PC-9 (cell line): ENCODE results near the gene UBE2K. TPM values are rescaled to one million over a fixed set of nuclear protein-coding genes. Genes with fewer than 3 reads are reported as not detected.
"Not testable (repeated sequence)": the region's sequence is repeated elsewhere in the genome, so short reads cannot be mapped to it uniquely, and the experiment has no call there.

ENCODE experiments used
- BruUV-seq: library from RNA; stranded (reverse); fragments of 400-500 nt; replicated peaks from 2 replicates; lab custom pipeline; 2021; lab: Mats Ljungman, UMichigan
- CTCF ChIA-PET: fragments of 300-600 bp; sonication (Branson Sonifier 250); formaldehyde crosslinking; loops from one replicate; lab custom pipeline; 2022; ENCODE audit warnings: antibody characterized with exemption; lab: Charles Lee
- POLR2A ChIA-PET: fragments of 300-600 bp; sonication (Branson Sonifier 250); formaldehyde crosslinking; loops from one replicate; lab custom pipeline; 2022; ENCODE audit warnings: antibody characterized with exemption; ENCODE audit not compliant: unreplicated experiment; lab: Charles Lee
- DNase-seq, 2 experiments: peaks; one replicate each; pipeline versions ENCODE4 v3.0.0 to v3.0.0-alpha.2; 2015 to 2022; ENCODE audit warnings: mixed read lengths in 1 of 2
- H2AFZ ChIP-seq: fragments of 200-600 bp; sonication (generic); 2 replicates; pipeline ENCODE4 v1.8.1; 2017; ENCODE audit warnings: antibody characterized with exemption
- H3F3A ChIP-seq: fragments of 200-600 bp; sonication (generic); 2 replicates; pipeline ENCODE4 v1.8.1; 2017; ENCODE audit warnings: antibody characterized with exemption, mild to moderate bottlenecking, low read depth; ENCODE audit not compliant: insufficient read depth
- H3K27ac ChIP-seq: fragments of 200-600 bp; sonication (generic); 2 replicates; pipeline ENCODE4 v1.6.1; 2016; ENCODE audit warnings: mixed run types
- H3K27me3 ChIP-seq: fragments of 200-600 bp; sonication (generic); 2 replicates; pipeline ENCODE4 v1.6.1; 2016; ENCODE audit warnings: low read depth, mixed run types; ENCODE audit not compliant: insufficient read depth
- H3K36me3 ChIP-seq: fragments of 200-600 bp; sonication (generic); 2 replicates; pipeline ENCODE4 v1.6.1; 2016; ENCODE audit warnings: low read depth, mixed run types
- H3K4me1 ChIP-seq: fragments of 200-600 bp; sonication (generic); replicated peaks from 2 replicates; pipeline ENCODE4 v1.6.1; 2016; ENCODE audit warnings: mixed run types; ENCODE audit not compliant: insufficient read depth
- H3K4me2 ChIP-seq: fragments of 200-600 bp; sonication (generic); 2 replicates; pipeline ENCODE4 v1.6.1; 2017; ENCODE audit warnings: mixed run types
- H3K4me3 ChIP-seq: fragments of 200-600 bp; sonication (generic); 2 replicates; pipeline ENCODE4 v1.6.1; 2016; ENCODE audit warnings: mixed run types
- H3K79me2 ChIP-seq: fragments of 200-600 bp; sonication (generic); 2 replicates; pipeline ENCODE4 v1.6.1; 2017; ENCODE audit warnings: low read depth, mixed run types
- H3K9me2 ChIP-seq: fragments of 200-600 bp; sonication (generic); 2 replicates; pipeline ENCODE4 v1.8.1; 2017; ENCODE audit warnings: mild to moderate bottlenecking; ENCODE audit not compliant: insufficient read depth
- H3K9me3 ChIP-seq: fragments of 200-600 bp; sonication (generic); 2 replicates; pipeline ENCODE4 v1.8.1; 2016; ENCODE audit warnings: low read depth; ENCODE audit not compliant: insufficient read depth
- H4K20me1 ChIP-seq: fragments of 200-600 bp; sonication (generic); 2 replicates; pipeline ENCODE4 v1.8.1; 2017; ENCODE audit not compliant: insufficient read depth
- CTCF ChIP-seq: fragments of 200-600 bp; sonication (generic); conservative IDR thresholded peaks from 2 replicates; pipeline ENCODE4 v1.6.1; 2017; ENCODE audit warnings: mixed run types, antibody characterized with exemption, mild to moderate bottlenecking, moderate library complexity
- EZH2 ChIP-seq: fragments of 200-600 bp; sonication (generic); IDR thresholded peaks from 2 replicates; pipeline ENCODE4 v1.8.0; 2017; ENCODE audit warnings: antibody characterized with exemption, low read depth
- intact Hi-C: fragments of 100-400 bp; cut with micrococcal nuclease; formaldehyde crosslinking; loops from one replicate; pipeline ENCODE4 v1.10.0; 2022; ENCODE audit not compliant: unreplicated experiment
- total RNA-seq: library from RNA; stranded (reverse); gene quantifications from 2 replicates; pipeline ENCODE4 v1.2.3, GENCODE V29; 2021

UBE2K gene
- total RNA-seq, 1 experiment from 2014 or later = 129 TPM

- intact Hi-C loops = no loop called here
- TF ChIP-seq CTCF = no peak
- no peak for TF ChIP-seq EZH2
- H3F3A ChIP-seq = no peaks in the 10 kb centered on the region; the same call in 1 of the 2 replicates
- H3K27me3 ChIP-seq = no peaks in the 10 kb centered on the region
- no peaks in the 10 kb centered on the region for H3K36me3 ChIP-seq
- H3K4me2 ChIP-seq = no peak overlapping the region
- ChIA-PET POLR2A (no interaction called here), CTCF (no interaction called here)
- no peak overlapping the region for H2AFZ ChIP-seq
- H3K4me3 ChIP-seq = no peak overlapping the region
- H4K20me1 ChIP-seq = no peaks in the 10 kb centered on the region
- H3K9me3 ChIP-seq = no peaks in the 10 kb centered on the region
- no peak for DNase-seq
- no peak overlapping the region for H3K27ac ChIP-seq
- no peaks in the 10 kb centered on the region for H3K79me2 ChIP-seq
- no TSS peak for BruUV-seq
- peaks cover 4% of the 10 kb centered on the region; the same call in 1 of the 2 replicates for H3K4me1 ChIP-seq
- H3K9me2 ChIP-seq = no peaks in the 10 kb centered on the region
Measured at GRCh38 chr4:39655211-39655610, 42.7 kb upstream of the UBE2K start.

DNA sequence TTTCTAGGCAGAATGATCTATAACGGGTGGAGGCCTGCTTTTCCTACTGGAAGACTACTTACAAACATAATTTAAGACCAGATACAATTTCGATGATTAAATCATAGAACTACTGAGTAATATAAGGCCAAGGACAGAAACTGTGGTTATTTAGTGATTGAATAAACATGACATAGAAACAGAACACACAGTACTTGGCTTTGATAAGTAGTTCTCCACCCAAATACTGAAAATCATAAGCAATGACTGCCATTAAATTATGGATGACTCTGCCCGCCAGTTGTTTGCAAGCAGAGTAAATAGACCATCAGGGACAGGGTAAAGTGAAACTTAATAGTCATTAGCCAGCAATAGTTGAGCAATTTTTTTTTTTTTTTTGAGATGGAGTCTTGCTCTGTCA is 42.1 kb upstream of the UBE2K start:
- H3K36me3 ChIP-seq = no peaks in the 10 kb centered on the region
- no peak overlapping the region for H3K4me3 ChIP-seq
- H3K9me2 ChIP-seq = no peaks in the 10 kb centered on the region
- POLR2A ChIA-PET = no interaction called here
- BruUV-seq = no TSS peak
- H3K4me1 ChIP-seq = peaks cover 4% of the 10 kb centered on the region; the same call in 1 of the 2 replicates
- TF ChIP-seq CTCF = no peak
- no peak for TF ChIP-seq EZH2
- no peaks in the 10 kb centered on the region for H4K20me1 ChIP-seq
- H3K27ac ChIP-seq = no peak overlapping the region
- no peaks in the 10 kb centered on the region; the same call in 1 of the 2 replicates for H3F3A ChIP-seq
- no peak overlapping the region for H2AFZ ChIP-seq
- intact Hi-C loops = no loop called here
- CTCF ChIA-PET = interaction anchor here (0.6 kb wide), 1 partner anchor 43 kb away, joined by 5 read pairs; no protein-coding TSS in a partner anchor
- H3K9me3 ChIP-seq = no peaks in the 10 kb centered on the region
- H3K4me2 ChIP-seq = no peak overlapping the region
- no peak for DNase-seq
- no peaks in the 10 kb centered on the region for H3K27me3 ChIP-seq
- no peaks in the 10 kb centered on the region for H3K79me2 ChIP-seq

- BruUV-seq, H3K79me2 ChIP-seq, H3K27ac ChIP-seq, H3K9me2 ChIP-seq, POLR2A ChIA-PET, H4K20me1 ChIP-seq, H3K4me1 ChIP-seq, H3K9me3 ChIP-seq, H3K4me2 ChIP-seq, DNase-seq, H3K4me3 ChIP-seq, intact Hi-C loops, H3F3A ChIP-seq, H3K27me3 ChIP-seq, H2AFZ ChIP-seq, H3K36me3 ChIP-seq: not testable (repeated sequence)
- CTCF ChIA-PET = interaction anchor here (0.6 kb wide), 1 partner anchor 131 kb away, joined by 6 read pairs; no protein-coding TSS in a partner anchor
Measured at GRCh38 chr4:39656638-39657037, 41.3 kb upstream of the UBE2K start.

DNA sequence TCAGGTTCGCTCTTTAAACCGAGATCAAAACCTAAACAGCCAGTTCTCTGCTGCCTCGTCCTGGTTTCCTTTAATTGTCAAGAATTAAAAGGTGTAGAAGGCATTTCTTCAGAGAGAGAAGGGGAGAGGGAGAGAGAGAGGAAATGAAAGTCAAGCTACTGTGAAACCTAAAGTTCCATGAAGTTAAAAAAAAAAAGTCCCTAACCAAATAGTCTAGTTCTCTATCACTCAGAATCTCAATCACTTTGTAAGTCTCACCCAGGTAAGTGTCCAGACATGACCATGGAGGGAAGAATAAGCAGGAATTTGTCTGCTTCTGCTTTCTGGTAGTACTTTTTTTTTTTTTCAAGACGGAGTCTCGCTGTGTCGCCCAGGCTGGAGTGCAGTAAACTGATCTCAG is 40.5 kb upstream of the UBE2K start:
- Histone ChIP-seq H4K20me1 (no peaks in the 10 kb centered on the region), H3K9me3 (no peaks in the 10 kb centered on the region), H3K79me2 (no peaks in the 10 kb centered on the region), H3K4me1 (no peaks in the 10 kb centered on the region), H2AFZ (no peak overlapping the region), H3K27me3 (no peaks in the 10 kb centered on the region), H3K4me3 (no peak overlapping the region), H3F3A (no peaks in the 10 kb centered on the region; the same call in 1 of the 2 replicates), H3K4me2 (no peak overlapping the region), H3K27ac (no peak overlapping the region), H3K9me2 (no peaks in the 10 kb centered on the region), H3K36me3 (no peaks in the 10 kb centered on the region)
- BruUV-seq = no TSS peak
- CTCF ChIA-PET = no interaction called here
- no peak for DNase-seq
- TF ChIP-seq CTCF (no peak), EZH2 (no peak)
- POLR2A ChIA-PET = no interaction called here
- intact Hi-C loops = no loop called here
